K562 (cell line): Measurements from ENCODE around the gene LSM4. TPM values are rescaled to one million over a fixed set of nuclear protein-coding genes. Genes with fewer than 3 reads are reported as not detected.

ENCODE experiments used
- ARID1B ChIP-seq: fragments of 450-650 bp; IDR thresholded peaks from 2 replicates; pipeline ENCODE4 v1.6.1; 2016; ENCODE audit warnings: antibody characterized with exemption, mild to moderate bottlenecking, inconsistent platforms
- BRD9 ChIP-seq: fragments of 450-650 bp; IDR thresholded peaks from 2 replicates; pipeline ENCODE4 v1.6.1; 2018; ENCODE audit warnings: low read depth; ENCODE audit not compliant: partially characterized antibody
- CBX8 ChIP-seq: fragments of 200-600 bp; sonication (generic); IDR thresholded peaks from 2 replicates; pipeline ENCODE4 v1.6.1; 2012; ENCODE audit warnings: borderline replicate concordance, mixed run types, low read depth, mild to moderate bottlenecking, moderate library complexity, mixed read lengths, low read length, control low read depth, inconsistent platforms; ENCODE audit not compliant: poor library complexity, severe bottlenecking; ENCODE audit errors: extremely low read depth
- FOXA3 ChIP-seq, 2 experiments: fragments of 450-650 bp in 1 of 2; sonication (generic) in 1 of 2; formaldehyde crosslinking; IDR thresholded peaks in 1 of 2; conservative IDR thresholded peaks in 1 of 2; 2 replicates each; pipeline versions ENCODE4 v1.4.0 to v1.8.0; 2020 to 2022; ENCODE audit warnings: mild to moderate bottlenecking in 2 of 2, missing genetic modification reagents in 1 of 2
- NFXL1 ChIP-seq: fragments of 450-650 bp; formaldehyde crosslinking; IDR thresholded peaks from 2 replicates; pipeline ENCODE4 v1.4.0; 2021; ENCODE audit warnings: mild to moderate bottlenecking
- POLR2H ChIP-seq: IDR thresholded peaks from 2 replicates; pipeline ENCODE4 v1.6.1; 2016; ENCODE audit warnings: missing genetic modification characterization, low read depth, mild to moderate bottlenecking, control low read depth, missing compliant biosample characterization, moderate library complexity
- PRDM10 ChIP-seq: fragments of 450-650 bp; IDR thresholded peaks from 2 replicates; pipeline ENCODE4 v1.6.1; 2018; ENCODE audit not compliant: partially characterized antibody
- ZBTB26 ChIP-seq: fragments of 450-650 bp; formaldehyde crosslinking; IDR thresholded peaks from 2 replicates; pipeline ENCODE4 v1.4.0; 2022; ENCODE audit warnings: missing genetic modification characterization
- ZBTB5 ChIP-seq: fragments of 450-650 bp; IDR thresholded peaks from 2 replicates; pipeline ENCODE4 v1.6.1; 2017; ENCODE audit warnings: antibody characterized with exemption
- ZFX ChIP-seq: sonication (generic); formaldehyde crosslinking; IDR thresholded peaks from 2 replicates; pipeline ENCODE4 v1.8.0; 2022; ENCODE audit warnings: mild to moderate bottlenecking, missing genetic modification reagents, moderate library complexity
- ZKSCAN8 ChIP-seq: fragments of 200-800 bp; sonication (Bioruptor generic); IDR thresholded peaks from 2 replicates; pipeline ENCODE4 v1.6.1; 2016; ENCODE audit warnings: missing genetic modification characterization, missing compliant biosample characterization
- ZNF134 ChIP-seq: fragments of 250-450 bp; sonication (Bioruptor Pico); conservative IDR thresholded peaks from 2 replicates; pipeline ENCODE4 v1.4.0; 2020
- polyA plus RNA-seq, 8 experiments: library from polyadenylated mRNA; depleted of rRNA in 4 of 8; stranded (reverse) in 5 of 8; unstranded in 3 of 8; fragments of >200 nt; fragmentation: Nextera tagmentation in 2 of 8; fragmentation: Illumina TruSeq in 1 of 8; extraction: Ambion mirVana in 2 of 8; extraction: Trizol in 1 of 8; gene quantifications; 2 replicates each; pipeline versions ENCODE4 v1.2.1 to v1.2.3, GENCODE V29; 2011 to 2014; ENCODE audit warnings: inconsistent platforms in 1 of 8, missing spikeins in 1 of 8
- total RNA-seq, 7 experiments: library from RNA; depleted of rRNA in 6 of 7; stranded (reverse); fragments of >200 nt in 6 of 7; fragmentation: Illumina TruSeq in 2 of 7; extraction: Trizol in 2 of 7; gene quantifications; 2 replicates each; pipeline versions ENCODE4 v1.2.1 to v1.2.3, GENCODE V29; 2011 to 2021; ENCODE audit warnings: low replicate concordance in 1 of 7
- TF ChIP-seq, protein P1 (sequence below): sonication (generic); formaldehyde crosslinking; IDR thresholded peaks from 2 replicates; pipeline ENCODE4 v1.8.1; 2023; ENCODE audit warnings: mild to moderate bottlenecking, missing genetic modification reagents
- TF ChIP-seq, protein P2 (sequence below), 2 experiments: fragments of 450-650 bp in 1 of 2; IDR thresholded peaks; 2 replicates each; pipeline ENCODE4 v1.6.1; 2011 to 2017; ENCODE audit warnings: low read depth in 2 of 2, antibody characterized with exemption in 1 of 2, borderline replicate concordance in 1 of 2, low read length in 1 of 2, mild to moderate bottlenecking in 1 of 2, mixed read lengths in 1 of 2; ENCODE audit not compliant: control insufficient read depth in 1 of 2

Gene LSM4
- total and polyA plus RNA-seq, 9 of the 15 experiments (the other 6 are each of a cell fraction or from before 2014, with no cell fraction given): 11.9 to 763 (median 202) TPM

DNA sequence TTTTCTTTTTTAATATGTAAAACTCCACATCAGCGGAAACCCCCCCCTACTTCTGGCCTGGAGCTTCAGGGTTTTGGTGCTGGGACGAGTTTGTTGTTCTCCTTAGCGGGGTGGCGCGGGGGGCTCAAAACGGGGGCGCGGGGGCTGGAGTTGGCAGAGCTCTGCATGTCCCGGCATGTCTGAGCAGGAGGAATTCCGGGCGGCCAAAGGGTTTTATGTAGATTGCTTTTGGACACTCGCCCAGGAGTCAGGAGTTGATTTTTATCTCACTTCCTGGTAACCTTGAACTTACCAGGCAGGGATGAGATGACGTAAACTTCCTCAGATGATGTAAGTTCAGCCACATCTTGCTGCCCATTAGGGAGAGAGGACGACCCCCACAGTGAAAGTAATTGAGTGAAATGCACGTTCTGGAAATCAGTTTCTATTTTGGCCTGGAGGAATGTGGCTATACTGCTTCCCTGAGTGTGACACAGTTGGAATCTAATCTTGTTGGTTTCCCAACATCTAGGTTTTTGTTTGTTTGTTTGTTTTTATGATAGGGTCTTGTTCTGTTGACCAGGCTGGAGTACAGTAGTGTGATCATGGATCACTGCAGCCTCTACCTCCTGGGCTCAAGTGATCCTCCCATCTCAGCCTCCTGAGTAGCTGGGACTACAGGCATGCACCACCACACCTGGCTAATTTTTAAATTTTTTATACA lies 42.1 kb upstream of the LSM4 start (continued):
- TF ChIP-seq CBX8 (no peak), FOXA3 (CRISPR knock-in tag; conservative IDR thresholded peaks at IDR 0.05 in 1 of 2, IDR thresholded peaks at IDR 0.05 in 1 of 2) (peak in 1 of 2 experiments; percentile 34; a peak in 1 of 4 replicates), ARID1B (peak; percentile 89), NFXL1 (CRISPR knock-in tag) (peak; percentile 55; the same call in 1 of the 2 replicates), BRD9 (peak; percentile 99), ZNF134 (CRISPR knock-in tag) (peak; percentile 55), ZBTB26 (CRISPR knock-in tag) (peak; percentile 21; the same call in 1 of the 2 replicates), ZFX (peak; percentile 6; the same call in 1 of the 2 replicates), POLR2H (tag) (peak; percentile 88), ZBTB5 (no peak), PRDM10 (no peak), ZKSCAN8 (CRISPR knock-in tag) (no peak; the same call in 1 of the 2 replicates)
- TF ChIP-seq, protein P1, sequence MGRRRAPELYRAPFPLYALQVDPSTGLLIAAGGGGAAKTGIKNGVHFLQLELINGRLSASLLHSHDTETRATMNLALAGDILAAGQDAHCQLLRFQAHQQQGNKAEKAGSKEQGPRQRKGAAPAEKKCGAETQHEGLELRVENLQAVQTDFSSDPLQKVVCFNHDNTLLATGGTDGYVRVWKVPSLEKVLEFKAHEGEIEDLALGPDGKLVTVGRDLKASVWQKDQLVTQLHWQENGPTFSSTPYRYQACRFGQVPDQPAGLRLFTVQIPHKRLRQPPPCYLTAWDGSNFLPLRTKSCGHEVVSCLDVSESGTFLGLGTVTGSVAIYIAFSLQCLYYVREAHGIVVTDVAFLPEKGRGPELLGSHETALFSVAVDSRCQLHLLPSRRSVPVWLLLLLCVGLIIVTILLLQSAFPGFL (CRISPR knock-in tag): no peak
- TF ChIP-seq, protein P2, sequence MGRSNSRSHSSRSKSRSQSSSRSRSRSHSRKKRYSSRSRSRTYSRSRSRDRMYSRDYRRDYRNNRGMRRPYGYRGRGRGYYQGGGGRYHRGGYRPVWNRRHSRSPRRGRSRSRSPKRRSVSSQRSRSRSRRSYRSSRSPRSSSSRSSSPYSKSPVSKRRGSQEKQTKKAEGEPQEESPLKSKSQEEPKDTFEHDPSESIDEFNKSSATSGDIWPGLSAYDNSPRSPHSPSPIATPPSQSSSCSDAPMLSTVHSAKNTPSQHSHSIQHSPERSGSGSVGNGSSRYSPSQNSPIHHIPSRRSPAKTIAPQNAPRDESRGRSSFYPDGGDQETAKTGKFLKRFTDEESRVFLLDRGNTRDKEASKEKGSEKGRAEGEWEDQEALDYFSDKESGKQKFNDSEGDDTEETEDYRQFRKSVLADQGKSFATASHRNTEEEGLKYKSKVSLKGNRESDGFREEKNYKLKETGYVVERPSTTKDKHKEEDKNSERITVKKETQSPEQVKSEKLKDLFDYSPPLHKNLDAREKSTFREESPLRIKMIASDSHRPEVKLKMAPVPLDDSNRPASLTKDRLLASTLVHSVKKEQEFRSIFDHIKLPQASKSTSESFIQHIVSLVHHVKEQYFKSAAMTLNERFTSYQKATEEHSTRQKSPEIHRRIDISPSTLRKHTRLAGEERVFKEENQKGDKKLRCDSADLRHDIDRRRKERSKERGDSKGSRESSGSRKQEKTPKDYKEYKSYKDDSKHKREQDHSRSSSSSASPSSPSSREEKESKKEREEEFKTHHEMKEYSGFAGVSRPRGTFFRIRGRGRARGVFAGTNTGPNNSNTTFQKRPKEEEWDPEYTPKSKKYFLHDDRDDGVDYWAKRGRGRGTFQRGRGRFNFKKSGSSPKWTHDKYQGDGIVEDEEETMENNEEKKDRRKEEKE (IDR thresholded peaks at IDR 0.05; ENCODE audit: borderline replicate concordance in 1 of 2, control insufficient read depth in 1 of 2, low read depth in 2 of 2, low read length in 1 of 2): no peak
